GM12875 (cell line): ENCODE measurements around the gene TMIGD3.

Source experiments
- H3K4me3 ChIP-seq: one replicate; pipeline ENCODE4 v1.5.1; 2011; ENCODE audit warnings: low read depth, low read length, control low read depth
- TF ChIP-seq, protein P1 (sequence below): IDR thresholded peaks from 2 replicates; pipeline ENCODE4 v1.5.1; 2011; ENCODE audit warnings: low read depth, mild to moderate bottlenecking, control low read depth, inconsistent platforms, low read length, moderate library complexity, borderline replicate concordance; ENCODE audit not compliant: insufficient read depth

Gene TMIGD3

DNA sequence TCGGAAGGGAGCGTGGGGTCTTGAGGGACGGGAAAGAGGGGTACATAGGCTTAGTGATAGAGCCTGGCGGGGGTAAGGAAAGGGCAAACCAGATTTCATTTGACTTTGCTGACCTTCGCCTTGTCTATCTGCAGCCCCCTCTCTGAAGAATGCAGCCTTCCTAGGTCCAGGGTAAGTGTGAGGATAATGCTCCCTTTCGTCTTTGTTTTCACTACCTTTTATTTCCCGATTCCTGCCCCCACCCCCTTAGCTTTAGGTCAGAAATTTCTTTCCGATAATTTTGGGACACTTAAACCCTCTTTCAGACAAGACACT is 53.8 kb downstream of the TMIGD3 start:
- TF ChIP-seq, protein P1, sequence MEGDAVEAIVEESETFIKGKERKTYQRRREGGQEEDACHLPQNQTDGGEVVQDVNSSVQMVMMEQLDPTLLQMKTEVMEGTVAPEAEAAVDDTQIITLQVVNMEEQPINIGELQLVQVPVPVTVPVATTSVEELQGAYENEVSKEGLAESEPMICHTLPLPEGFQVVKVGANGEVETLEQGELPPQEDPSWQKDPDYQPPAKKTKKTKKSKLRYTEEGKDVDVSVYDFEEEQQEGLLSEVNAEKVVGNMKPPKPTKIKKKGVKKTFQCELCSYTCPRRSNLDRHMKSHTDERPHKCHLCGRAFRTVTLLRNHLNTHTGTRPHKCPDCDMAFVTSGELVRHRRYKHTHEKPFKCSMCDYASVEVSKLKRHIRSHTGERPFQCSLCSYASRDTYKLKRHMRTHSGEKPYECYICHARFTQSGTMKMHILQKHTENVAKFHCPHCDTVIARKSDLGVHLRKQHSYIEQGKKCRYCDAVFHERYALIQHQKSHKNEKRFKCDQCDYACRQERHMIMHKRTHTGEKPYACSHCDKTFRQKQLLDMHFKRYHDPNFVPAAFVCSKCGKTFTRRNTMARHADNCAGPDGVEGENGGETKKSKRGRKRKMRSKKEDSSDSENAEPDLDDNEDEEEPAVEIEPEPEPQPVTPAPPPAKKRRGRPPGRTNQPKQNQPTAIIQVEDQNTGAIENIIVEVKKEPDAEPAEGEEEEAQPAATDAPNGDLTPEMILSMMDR: no peak
- H3K4me3 ChIP-seq: peak overlapping the region; percentile 98

DNA sequence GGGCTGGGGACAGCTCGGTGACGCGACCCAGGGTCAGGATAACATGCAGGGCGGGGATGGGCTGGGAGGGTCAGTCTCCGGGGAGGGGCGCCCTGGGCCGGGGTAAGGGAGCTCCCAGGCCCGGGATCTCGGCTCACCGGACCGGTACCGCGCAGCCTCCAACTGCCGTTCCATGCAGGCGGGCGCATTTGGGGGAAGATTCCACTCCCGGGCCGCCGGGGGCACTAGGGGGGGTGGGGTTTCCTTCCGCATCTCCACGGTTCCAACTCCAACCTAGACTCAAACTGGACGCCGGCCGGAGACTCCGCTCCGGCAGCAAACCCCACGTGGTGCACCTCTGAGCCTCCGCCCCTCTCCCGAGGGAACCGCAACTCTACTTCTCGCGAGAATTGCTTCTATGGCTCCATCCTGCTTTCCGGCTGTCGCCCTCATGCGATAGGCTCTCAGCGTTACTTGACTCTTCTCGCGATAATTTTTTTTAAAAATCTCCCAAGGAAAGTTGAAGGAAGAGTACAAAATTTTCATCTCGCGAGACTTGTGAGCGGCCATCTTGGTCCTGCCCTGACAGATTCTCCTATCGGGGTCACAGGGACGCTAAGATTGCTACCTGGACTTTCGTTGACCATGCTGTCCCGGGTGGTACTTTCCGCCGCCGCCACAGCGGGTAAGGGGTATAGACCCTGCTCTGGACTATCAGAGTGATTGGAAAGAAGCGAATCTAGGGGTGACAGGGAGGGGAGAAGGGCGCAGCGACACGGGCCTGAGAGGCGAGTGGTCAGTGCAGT is 54.3 kb downstream of the TMIGD3 start, which contains the start of the genes ATP5PB and WDR77:
Gene ATP5PB, plus strand, starts transcription at position 547 of the 785 bp plus-strand sequence. Its CDS starts 78 bp downstream, at position 625.
Gene WDR77, minus strand, starts transcription at position 339 of the 785 bp plus-strand sequence. Its CDS starts 87 bp downstream, at position 252.
- H3K4me3 ChIP-seq: peak within 1 kb of the TSS; percentile 98
- TF ChIP-seq, protein P1: no peak

DNA sequence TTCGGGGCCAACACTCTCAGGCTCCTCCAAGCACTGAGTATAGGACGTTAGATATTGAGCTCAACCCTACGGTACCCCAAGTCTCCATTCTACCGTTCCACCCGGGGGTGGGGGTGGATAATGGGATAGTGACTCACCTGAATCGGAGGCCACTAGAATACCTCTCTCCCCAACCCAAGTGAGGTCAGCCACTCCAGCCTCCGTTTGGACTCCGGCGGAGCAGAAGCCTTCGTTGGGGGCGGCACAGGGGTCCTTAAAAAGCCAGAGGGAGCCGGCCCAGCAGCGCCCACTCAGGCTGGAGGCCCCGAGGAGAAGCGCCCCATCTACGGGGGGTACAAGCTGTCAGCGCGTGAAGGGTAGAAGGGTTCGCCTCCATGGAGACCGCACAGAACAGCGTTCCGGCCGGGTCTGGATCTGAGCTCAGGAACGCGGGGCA is 54.9 kb downstream of the TMIGD3 start:
- peak overlapping the region; percentile 98 for H3K4me3 ChIP-seq
- TF ChIP-seq, protein P1: no peak

DNA sequence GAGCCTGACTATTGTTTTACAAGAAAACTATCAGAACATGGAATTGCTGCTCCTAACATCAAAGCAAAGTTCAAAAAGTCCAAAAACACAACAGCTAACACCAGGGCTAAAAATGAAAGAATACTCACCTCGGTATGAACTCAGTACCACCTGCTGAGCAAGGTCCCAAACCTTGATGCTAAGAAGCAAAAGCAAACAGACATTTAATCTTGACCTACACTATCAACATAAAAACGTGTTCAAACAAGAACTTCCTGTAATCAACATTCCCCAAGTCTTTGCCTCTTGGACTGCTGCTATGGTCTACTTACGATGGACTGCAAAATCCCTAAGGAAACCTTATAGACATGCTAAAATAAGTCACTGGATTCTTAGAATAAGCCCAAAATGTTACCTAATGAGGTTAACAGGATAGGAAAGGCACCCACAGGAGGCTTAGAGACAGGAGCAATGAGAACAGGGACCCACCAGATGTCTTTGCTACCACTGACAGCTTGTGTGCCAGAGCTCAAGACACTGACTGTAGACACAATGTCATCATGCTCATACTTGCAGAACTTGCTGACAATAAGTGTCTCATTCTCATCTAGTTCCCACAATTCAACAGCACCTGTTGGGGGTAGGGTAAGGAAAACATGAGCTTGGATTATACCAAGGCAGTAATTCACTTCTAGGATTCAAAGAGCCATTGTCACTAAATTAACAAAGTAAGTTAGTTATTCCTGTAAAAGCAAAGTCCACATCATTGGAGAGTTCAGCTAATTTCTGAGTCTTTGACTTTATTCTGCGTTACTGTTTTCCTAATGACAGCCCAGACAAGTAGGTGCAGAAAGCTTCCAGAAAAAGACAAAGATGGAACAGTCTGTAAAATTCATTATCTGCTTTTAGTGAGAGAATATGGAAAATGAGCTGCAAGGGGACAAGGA is 56.2 kb downstream of the TMIGD3 start:
- TF ChIP-seq, protein P1: no peak
- peak overlapping the region; percentile 98 for H3K4me3 ChIP-seq

DNA sequence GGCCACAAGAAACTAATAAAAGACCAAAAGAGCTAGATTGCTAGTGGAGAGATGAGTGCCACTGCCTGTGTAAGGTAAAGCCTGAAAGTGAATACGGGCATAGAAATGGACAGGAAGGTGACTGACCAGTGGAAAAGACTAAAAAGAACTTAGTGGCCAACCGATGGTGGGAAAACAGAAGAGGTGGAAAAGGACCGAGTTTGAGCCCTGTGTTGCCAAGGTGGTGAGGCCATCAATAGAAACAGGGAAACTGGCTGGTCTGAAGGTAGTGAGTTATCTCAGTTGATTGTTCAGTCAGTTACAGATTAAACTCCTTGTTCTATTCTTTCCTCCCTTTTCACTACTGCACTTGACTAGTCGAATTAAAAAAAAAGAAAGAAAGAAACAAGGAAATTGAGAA is 56.9 kb downstream of the TMIGD3 start:
- no peak overlapping the region for H3K4me3 ChIP-seq
- TF ChIP-seq, protein P1: no peak

DNA sequence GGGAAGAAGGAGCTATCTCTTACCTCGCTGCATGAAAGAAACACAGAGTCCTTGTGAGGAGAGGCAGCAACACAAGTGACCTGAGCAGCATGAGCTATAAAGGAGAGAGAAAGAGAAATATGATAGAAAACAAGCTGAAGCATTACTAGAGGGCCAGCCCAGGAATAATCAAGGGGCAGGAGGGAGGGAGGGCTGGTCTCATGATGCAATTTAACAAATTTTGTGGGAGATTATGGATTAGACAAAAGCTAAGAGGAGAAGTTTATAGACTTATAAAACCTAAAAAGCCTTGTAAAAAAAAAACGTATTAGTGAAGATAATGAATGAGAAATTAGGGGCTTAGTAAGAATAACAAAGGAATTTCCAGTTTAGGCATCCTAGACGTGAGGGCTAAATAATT is 59.4 kb downstream of the TMIGD3 start:
- H3K4me3 ChIP-seq: no peak overlapping the region
- TF ChIP-seq, protein P1: no peak
